ENCODE measurements around the gene CCDC74A.
"Not testable (repeated sequence)": the region's sequence is repeated elsewhere in the genome, so short reads cannot be mapped to it uniquely, and the experiment has no call there.

CCDC74A gene

DNA sequence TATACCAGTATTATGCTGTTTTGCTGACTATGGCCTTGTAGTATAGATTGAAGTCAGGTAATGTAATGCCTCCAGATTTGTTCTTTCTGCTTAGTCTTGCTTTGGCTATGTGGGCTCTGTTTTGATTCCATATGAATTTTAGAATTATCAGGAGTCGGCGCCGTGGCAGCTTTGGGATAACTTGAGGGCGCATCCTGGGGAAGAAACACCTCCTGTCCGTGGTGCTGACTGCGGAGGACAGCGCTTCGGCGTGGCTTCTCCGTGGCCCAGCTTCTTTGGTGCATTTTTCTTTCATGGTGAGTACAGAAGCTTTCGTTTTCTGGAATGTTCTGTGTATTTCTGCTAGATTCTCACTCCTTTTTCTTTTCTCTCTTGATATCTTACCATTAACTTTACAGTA lies 25.2 kb downstream of the CCDC74A start:
- FAIRE-seq, result no peak
- DNase-seq (ENCODE audit: insufficient read length), result no peak
- TF ChIP-seq POLR2A (IDR thresholded peaks at IDR 0.05; ENCODE audit: low read depth, low read length) (no peak), POLR2AphosphoS5 (IDR thresholded peaks at IDR 0.05; ENCODE audit: low read depth, low read length) (no peak), TAF1 (IDR thresholded peaks at IDR 0.05; ENCODE audit: borderline replicate concordance, low read depth, low read length) (no peak)

DNA sequence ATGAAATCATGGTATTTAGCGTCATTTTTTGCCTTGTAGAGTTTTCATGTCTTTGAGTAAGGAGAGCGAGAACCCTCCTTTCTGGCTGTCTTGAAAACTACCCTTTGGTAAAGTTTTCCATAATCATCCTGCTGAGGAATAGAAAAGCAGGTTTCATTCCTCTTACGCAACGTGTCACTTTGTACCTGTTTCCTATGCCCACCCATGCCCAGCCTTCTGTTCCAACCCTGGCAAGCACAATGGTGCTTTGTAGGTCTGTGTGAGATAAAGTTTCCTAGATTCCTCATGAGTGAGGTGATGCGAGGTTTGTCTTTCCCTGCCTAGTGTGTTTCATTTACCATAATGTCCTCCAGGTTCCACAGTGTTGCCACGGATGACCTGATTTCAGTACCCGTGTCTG lies 29.3 kb downstream of the CCDC74A start:
- FAIRE-seq (no peak), DNase-seq (ENCODE audit: insufficient read length) (no peak)
- TF ChIP-seq TAF1 (IDR thresholded peaks at IDR 0.05; ENCODE audit: borderline replicate concordance, low read depth, low read length) (no peak), POLR2A (IDR thresholded peaks at IDR 0.05; ENCODE audit: low read depth, low read length) (no peak), POLR2AphosphoS5 (IDR thresholded peaks at IDR 0.05; ENCODE audit: low read depth, low read length) (no peak)

DNA sequence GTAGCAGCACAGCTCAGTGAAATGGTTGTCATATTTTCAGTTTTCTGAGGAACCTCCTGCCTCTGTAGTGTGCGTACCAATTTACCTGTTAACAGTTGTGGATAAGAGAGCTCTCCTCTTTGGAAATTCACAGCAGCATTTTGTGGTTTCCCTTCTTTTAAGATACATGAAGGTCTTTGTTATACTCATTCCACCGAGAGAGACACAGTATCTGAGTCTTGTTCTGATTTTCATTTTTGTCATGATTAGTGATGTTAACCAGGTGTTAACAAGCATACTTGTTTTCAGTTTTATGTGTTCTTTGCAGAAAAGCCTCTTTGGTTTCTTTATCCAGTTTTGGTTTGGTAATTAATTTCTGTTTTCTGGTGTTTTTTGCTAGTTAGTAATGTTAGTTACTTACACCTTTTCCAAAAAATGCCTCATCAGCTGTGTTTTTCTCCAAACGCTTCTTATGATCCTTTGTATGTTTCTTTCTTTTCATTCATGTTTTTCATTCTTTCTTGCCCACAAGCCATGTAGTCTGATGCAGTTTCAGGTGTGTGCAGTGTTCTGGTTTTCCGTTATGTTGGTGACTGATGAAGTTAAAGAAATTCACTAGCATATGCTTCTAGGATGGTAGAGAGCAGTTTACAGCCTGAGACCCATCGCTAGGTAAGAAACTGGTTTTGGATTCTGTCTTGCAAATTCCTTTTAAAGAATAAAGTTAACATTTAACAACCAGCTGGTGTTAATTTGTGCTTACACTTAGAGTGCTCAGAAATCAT lies 30.1 kb downstream of the CCDC74A start:
- FAIRE-seq (no peak), DNase-seq (ENCODE audit: insufficient read length) (no peak)
- TF ChIP-seq TAF1 (IDR thresholded peaks at IDR 0.05; ENCODE audit: borderline replicate concordance, low read depth, low read length) (no peak), POLR2AphosphoS5 (IDR thresholded peaks at IDR 0.05; ENCODE audit: low read depth, low read length) (no peak), POLR2A (IDR thresholded peaks at IDR 0.05; ENCODE audit: low read depth, low read length) (no peak)

DNA sequence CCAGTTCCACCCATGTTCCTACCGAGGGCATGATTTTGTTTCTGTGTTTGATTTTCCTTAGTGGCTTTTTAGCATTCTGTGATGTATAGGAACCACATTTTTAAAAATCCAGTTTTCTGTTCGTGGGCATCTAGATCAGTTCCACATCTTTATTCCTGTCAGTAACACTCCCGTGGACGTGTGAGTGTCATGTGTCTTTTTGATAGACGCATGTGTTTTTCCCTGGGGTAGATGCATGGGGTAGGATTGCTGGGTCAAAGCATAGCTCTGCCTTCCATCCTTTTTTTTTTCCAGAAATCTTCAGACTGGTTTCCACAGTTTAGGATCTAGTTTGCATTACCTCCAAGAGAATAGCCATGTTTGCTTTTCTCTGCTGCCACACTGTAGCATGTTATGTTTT lies 38.7 kb downstream of the CCDC74A start:
- no peak for DNase-seq (ENCODE audit: insufficient read length)
- TF ChIP-seq POLR2A (IDR thresholded peaks at IDR 0.05; ENCODE audit: low read depth, low read length), result no peak
- TF ChIP-seq POLR2AphosphoS5 (IDR thresholded peaks at IDR 0.05; ENCODE audit: low read depth, low read length), result no peak
- no peak for TF ChIP-seq TAF1 (IDR thresholded peaks at IDR 0.05; ENCODE audit: borderline replicate concordance, low read depth, low read length)
- no peak for FAIRE-seq

DNA sequence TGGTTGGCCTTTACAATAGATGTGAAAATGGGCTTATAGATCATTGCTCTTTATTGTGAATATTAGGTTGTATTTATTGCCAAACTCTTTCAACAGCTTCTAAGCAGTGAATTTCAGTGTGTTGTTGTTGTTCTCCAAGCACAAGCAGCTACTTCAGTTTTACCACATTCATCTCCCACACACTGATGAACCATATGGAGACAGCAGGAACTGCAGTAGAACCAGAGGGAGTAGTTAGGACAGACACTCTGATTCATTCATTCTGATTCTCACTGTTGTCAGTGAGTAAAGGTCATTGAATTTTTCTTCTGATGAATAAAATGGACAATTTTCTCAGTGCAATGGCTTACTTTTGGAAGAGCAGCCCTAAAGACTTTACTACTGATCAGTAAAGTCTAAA lies 40.2 kb downstream of the CCDC74A start:
- FAIRE-seq (no peak), DNase-seq (ENCODE audit: insufficient read length) (no peak)
- TF ChIP-seq POLR2AphosphoS5 (IDR thresholded peaks at IDR 0.05; ENCODE audit: low read depth, low read length) (no peak), TAF1 (IDR thresholded peaks at IDR 0.05; ENCODE audit: borderline replicate concordance, low read depth, low read length) (no peak), POLR2A (IDR thresholded peaks at IDR 0.05; ENCODE audit: low read depth, low read length) (no peak)

DNA sequence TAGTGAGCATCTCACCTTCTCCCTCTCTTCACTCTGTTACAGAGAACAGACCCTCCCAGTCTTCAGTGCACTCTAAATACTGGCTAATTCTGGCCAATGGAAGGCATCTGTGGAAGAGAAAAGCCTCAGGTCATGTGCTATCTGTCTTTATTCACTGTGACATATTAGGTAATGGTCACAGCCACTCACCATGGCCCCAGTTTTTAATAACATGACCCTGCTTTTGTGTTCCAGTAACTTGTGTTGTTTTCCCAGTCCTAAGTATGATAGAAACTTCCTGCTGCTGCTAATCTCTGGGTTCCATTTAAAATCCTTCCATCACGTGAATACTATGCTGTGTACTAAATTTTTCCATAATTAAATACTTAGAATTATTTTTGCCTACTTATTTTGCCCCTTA lies 40.7 kb downstream of the CCDC74A start:
- not testable (repeated sequence) for DNase-seq (ENCODE audit: insufficient read length); FAIRE-seq

DNA sequence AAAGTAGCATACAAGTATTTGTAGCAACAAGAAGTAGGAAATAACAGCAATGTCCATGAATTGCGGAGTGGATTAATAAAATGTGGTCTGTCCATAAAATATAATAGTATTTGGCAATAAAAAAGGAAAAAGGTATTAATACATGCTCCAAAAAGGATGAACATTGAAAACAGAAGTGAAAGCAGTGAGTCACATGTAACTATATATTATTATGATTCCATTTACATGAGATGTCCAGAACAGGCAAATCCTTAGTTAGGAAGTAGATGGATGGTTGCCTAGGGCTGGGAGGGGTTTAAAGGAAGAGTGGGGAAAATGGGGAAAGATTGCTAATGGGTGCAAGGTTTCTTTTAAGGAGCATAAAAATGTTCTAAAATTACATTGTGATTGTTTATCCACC lies 44.5 kb downstream of the CCDC74A start:
- TF ChIP-seq TAF1 (IDR thresholded peaks at IDR 0.05; ENCODE audit: borderline replicate concordance, low read depth, low read length), result no peak
- no peak for DNase-seq (ENCODE audit: insufficient read length)
- no peak for FAIRE-seq

DNA sequence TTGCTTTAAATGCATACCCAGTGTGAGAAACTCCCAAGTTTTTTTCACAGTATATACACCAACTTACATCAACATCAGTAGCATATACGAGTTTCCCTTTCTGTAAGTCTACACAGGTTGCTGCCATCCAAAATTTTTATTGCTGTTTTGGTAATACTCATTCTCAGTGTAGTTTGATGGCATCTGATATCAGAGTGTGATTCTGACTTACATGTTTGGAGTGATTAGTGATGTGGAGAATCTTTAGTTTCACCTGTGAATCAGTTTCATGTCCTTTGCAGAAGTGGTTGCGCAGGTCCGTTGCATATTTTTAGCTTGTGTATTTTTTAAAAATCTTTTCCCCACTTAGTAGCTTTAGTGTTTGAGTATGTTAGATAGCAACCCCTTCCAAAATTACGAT lies 50.1 kb downstream of the CCDC74A start:
- FAIRE-seq, result no peak
- no peak for TF ChIP-seq TAF1 (IDR thresholded peaks at IDR 0.05; ENCODE audit: borderline replicate concordance, low read depth, low read length)
- no peak for TF ChIP-seq POLR2A (IDR thresholded peaks at IDR 0.05; ENCODE audit: low read depth, low read length)
- no peak for TF ChIP-seq POLR2AphosphoS5 (IDR thresholded peaks at IDR 0.05; ENCODE audit: low read depth, low read length)
- no peak for DNase-seq (ENCODE audit: insufficient read length)

DNA sequence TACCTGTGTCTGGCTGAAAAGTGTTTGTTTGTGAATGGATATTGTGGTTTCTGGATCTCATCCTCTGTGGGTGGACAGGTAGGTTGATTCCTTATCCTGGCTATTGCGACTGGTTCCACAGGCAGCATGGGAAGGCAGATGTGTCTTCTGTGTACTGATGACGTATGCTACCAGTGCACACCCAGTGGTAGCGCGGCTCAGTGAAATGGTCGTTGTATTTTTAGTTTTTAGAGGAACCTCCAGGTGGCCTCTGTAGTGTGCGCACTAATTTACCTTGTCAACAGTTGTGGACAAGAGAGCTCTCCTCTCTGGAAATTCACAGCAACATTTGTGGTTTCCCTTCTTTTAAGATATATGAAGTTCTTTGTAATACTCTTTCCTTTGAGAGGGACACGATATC lies 52.5 kb downstream of the CCDC74A start:
- TF ChIP-seq POLR2A (IDR thresholded peaks at IDR 0.05; ENCODE audit: low read depth, low read length) (no peak), TAF1 (IDR thresholded peaks at IDR 0.05; ENCODE audit: borderline replicate concordance, low read depth, low read length) (no peak), POLR2AphosphoS5 (IDR thresholded peaks at IDR 0.05; ENCODE audit: low read depth, low read length) (no peak)
- DNase-seq (ENCODE audit: insufficient read length) (no peak), FAIRE-seq (peak; percentile 36)

Measured in GM12892 (cell line).